GM12878 (cell line): ENCODE results near the gene ZNF775. TPM values are rescaled to one million over a fixed set of nuclear protein-coding genes. Genes with fewer than 3 reads are reported as not detected.

Experiments used
- BCL3 ChIP-seq: IDR thresholded peaks from 2 replicates; pipeline ENCODE4 v1.6.1; 2011; ENCODE audit warnings: borderline replicate concordance, low read depth, mild to moderate bottlenecking, moderate library complexity, low read length; ENCODE audit not compliant: insufficient read depth, poor library complexity, severe bottlenecking
- CREB1 ChIP-seq: IDR thresholded peaks from 2 replicates; pipeline ENCODE4 v1.6.1; 2012; ENCODE audit warnings: low read depth, mild to moderate bottlenecking, inconsistent platforms
- CTCF ChIP-seq, 3 experiments: IDR thresholded peaks in 2 of 3; conservative IDR thresholded peaks in 1 of 3; 2 replicates each; pipeline ENCODE4 v1.5.1; 2011; ENCODE audit warnings: low read depth in 3 of 3, low read length in 3 of 3, mild to moderate bottlenecking in 3 of 3, control low read depth in 2 of 3, moderate library complexity in 2 of 3, inconsistent platforms in 1 of 3, mixed read lengths in 1 of 3; ENCODE audit not compliant: control insufficient read depth in 2 of 3, insufficient read depth in 1 of 3; ENCODE audit errors: extremely low read depth in 1 of 3
- EGR1 ChIP-seq, 2 experiments: IDR thresholded peaks; 1 replicate in 1 of 2; 2 replicates in 1 of 2; pipeline ENCODE4 v1.6.1; 2011 to 2012; ENCODE audit warnings: low read depth in 2 of 2, low read length in 2 of 2, borderline replicate concordance in 1 of 2, mild to moderate bottlenecking in 1 of 2, moderate library complexity in 1 of 2
- FOS ChIP-seq: IDR thresholded peaks from 3 replicates; pipeline ENCODE4 v1.6.1; 2011; ENCODE audit warnings: borderline replicate concordance; ENCODE audit not compliant: insufficient read length; ENCODE audit errors: extremely low read depth
- HCFC1 ChIP-seq: fragments of 150-350 bp; IDR thresholded peaks from 2 replicates; pipeline ENCODE4 v1.6.1; 2014; ENCODE audit warnings: low read length
- MTA3 ChIP-seq: IDR thresholded peaks from 2 replicates; pipeline ENCODE4 v1.6.1; 2012; ENCODE audit warnings: low read length, inconsistent platforms, borderline replicate concordance
- MYB ChIP-seq: fragments of 150-350 bp; IDR thresholded peaks from 2 replicates; pipeline ENCODE4 v1.6.1; 2014; ENCODE audit warnings: mild to moderate bottlenecking, low read depth, low read length, borderline replicate concordance
- NRF1 ChIP-seq: conservative IDR thresholded peaks from 2 replicates; pipeline ENCODE4 v1.6.1; 2011; ENCODE audit warnings: mild to moderate bottlenecking, low read depth, low read length, improper control_type of control experiment
- PAX5 ChIP-seq: IDR thresholded peaks from 2 replicates; pipeline ENCODE4 v1.6.1; 2011; ENCODE audit warnings: low read depth, low read length, borderline replicate concordance
- SMARCA5 ChIP-seq: fragments of 450-650 bp; IDR thresholded peaks from 2 replicates; pipeline ENCODE4 v1.6.1; 2017; ENCODE audit warnings: mild to moderate bottlenecking
- SMC3 ChIP-seq: IDR thresholded peaks from 2 replicates; pipeline ENCODE4 v1.6.1; 2011; ENCODE audit warnings: low read length, improper control_type of control experiment, borderline replicate concordance
- SP1 ChIP-seq: IDR thresholded peaks from one replicate; pipeline ENCODE4 v1.6.1; 2011; ENCODE audit warnings: low read depth, low read length
- ZNF207 ChIP-seq: fragments of 450-650 bp; IDR thresholded peaks from 2 replicates; pipeline ENCODE4 v1.6.1; 2014; ENCODE audit warnings: antibody characterized with exemption, mild to moderate bottlenecking, borderline replicate concordance
- polyA plus RNA-seq, 11 experiments: library from polyadenylated mRNA; depleted of rRNA in 4 of 11; unstranded in 6 of 11; stranded (reverse) in 5 of 11; fragments of >200 nt; fragmentation: Nextera tagmentation in 4 of 11; fragmentation: Illumina TruSeq in 1 of 11; extraction: Ambion mirVana in 4 of 11; extraction: Trizol in 1 of 11; gene quantifications; 1 replicate in 1 of 11; 2 replicates in 10 of 11; pipeline versions ENCODE4 v1.2.1 to v1.2.3, GENCODE V29; 2011 to 2016; ENCODE audit warnings: inconsistent platforms in 2 of 11, missing spikeins in 2 of 11, low read depth in 1 of 11
- total RNA-seq, 4 experiments: library from RNA; depleted of rRNA in 3 of 4; stranded (reverse); fragments of >200 nt in 3 of 4; fragmentation: Illumina TruSeq in 1 of 4; extraction: Trizol in 1 of 4; gene quantifications; 2 replicates each; pipeline versions ENCODE4 v1.2.1 to v1.2.3, GENCODE V29; 2013 to 2021
- TF ChIP-seq, protein P1 (sequence below): fragments of 450-650 bp; IDR thresholded peaks from 2 replicates; pipeline ENCODE4 v1.6.1; 2017; ENCODE audit warnings: mild to moderate bottlenecking, moderate library complexity
- TF ChIP-seq, protein P2 (sequence below): fragments of 450-650 bp; formaldehyde crosslinking; IDR thresholded peaks from 2 replicates; pipeline ENCODE4 v1.4.0; 2020; ENCODE audit warnings: mild to moderate bottlenecking, moderate library complexity
- TF ChIP-seq, protein P3 (sequence below): IDR thresholded peaks from 2 replicates; pipeline ENCODE4 v1.6.1; 2011; ENCODE audit warnings: low read depth, mild to moderate bottlenecking, low read length, moderate library complexity, borderline replicate concordance; ENCODE audit errors: extremely low read depth

The ZNF775 gene
- total and polyA plus RNA-seq, 10 of the 15 experiments (the other 5 are each of a cell fraction or from before 2014, with no cell fraction given): 0.05 to 14.3 (median 2.1) TPM

GRCh38 chr7:150405584-150406311 is 26.6 kb downstream of the ZNF775 start (continued):
- TF ChIP-seq, protein P1, sequence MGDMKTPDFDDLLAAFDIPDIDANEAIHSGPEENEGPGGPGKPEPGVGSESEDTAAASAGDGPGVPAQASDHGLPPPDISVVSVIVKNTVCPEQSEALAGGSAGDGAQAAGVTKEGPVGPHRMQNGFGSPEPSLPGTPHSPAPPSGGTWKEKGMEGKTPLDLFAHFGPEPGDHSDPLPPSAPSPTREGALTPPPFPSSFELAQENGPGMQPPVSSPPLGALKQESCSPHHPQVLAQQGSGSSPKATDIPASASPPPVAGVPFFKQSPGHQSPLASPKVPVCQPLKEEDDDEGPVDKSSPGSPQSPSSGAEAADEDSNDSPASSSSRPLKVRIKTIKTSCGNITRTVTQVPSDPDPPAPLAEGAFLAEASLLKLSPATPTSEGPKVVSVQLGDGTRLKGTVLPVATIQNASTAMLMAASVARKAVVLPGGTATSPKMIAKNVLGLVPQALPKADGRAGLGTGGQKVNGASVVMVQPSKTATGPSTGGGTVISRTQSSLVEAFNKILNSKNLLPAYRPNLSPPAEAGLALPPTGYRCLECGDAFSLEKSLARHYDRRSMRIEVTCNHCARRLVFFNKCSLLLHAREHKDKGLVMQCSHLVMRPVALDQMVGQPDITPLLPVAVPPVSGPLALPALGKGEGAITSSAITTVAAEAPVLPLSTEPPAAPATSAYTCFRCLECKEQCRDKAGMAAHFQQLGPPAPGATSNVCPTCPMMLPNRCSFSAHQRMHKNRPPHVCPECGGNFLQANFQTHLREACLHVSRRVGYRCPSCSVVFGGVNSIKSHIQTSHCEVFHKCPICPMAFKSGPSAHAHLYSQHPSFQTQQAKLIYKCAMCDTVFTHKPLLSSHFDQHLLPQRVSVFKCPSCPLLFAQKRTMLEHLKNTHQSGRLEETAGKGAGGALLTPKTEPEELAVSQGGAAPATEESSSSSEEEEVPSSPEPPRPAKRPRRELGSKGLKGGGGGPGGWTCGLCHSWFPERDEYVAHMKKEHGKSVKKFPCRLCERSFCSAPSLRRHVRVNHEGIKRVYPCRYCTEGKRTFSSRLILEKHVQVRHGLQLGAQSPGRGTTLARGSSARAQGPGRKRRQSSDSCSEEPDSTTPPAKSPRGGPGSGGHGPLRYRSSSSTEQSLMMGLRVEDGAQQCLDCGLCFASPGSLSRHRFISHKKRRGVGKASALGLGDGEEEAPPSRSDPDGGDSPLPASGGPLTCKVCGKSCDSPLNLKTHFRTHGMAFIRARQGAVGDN: peak; percentile 13; the same call in 1 of the 2 replicates
- TF ChIP-seq MTA3 (no peak; the same call in 1 of the 2 replicates), ZNF207 (no peak), FOS (no peak), PAX5 (no peak), NRF1 (no peak), EGR1 (IDR thresholded peaks at IDR 0.05; ENCODE audit: borderline replicate concordance in 1 of 2, low read depth in 2 of 2, low read length in 2 of 2) (no peak), SMARCA5 (0 out of 2 replicates have a peak, but pooled peaks have one; percentile 17), CREB1 (peak; percentile 3; the same call in 1 of the 2 replicates), SP1 (no peak), HCFC1 (no peak), CTCF (IDR thresholded peaks at IDR 0.05 in 2 of 3, conservative IDR thresholded peaks at IDR 0.05 in 1 of 3; ENCODE audit: control insufficient read depth in 2 of 3, extremely low read depth in 1 of 3, insufficient read depth in 1 of 3, low read depth in 3 of 3, low read length in 3 of 3) (peak in 1 of 3 experiments; percentile 0; a peak in 1 of 6 replicates), BCL3 (no peak), SMC3 (no peak), MYB (no peak)
- TF ChIP-seq, protein P2, sequence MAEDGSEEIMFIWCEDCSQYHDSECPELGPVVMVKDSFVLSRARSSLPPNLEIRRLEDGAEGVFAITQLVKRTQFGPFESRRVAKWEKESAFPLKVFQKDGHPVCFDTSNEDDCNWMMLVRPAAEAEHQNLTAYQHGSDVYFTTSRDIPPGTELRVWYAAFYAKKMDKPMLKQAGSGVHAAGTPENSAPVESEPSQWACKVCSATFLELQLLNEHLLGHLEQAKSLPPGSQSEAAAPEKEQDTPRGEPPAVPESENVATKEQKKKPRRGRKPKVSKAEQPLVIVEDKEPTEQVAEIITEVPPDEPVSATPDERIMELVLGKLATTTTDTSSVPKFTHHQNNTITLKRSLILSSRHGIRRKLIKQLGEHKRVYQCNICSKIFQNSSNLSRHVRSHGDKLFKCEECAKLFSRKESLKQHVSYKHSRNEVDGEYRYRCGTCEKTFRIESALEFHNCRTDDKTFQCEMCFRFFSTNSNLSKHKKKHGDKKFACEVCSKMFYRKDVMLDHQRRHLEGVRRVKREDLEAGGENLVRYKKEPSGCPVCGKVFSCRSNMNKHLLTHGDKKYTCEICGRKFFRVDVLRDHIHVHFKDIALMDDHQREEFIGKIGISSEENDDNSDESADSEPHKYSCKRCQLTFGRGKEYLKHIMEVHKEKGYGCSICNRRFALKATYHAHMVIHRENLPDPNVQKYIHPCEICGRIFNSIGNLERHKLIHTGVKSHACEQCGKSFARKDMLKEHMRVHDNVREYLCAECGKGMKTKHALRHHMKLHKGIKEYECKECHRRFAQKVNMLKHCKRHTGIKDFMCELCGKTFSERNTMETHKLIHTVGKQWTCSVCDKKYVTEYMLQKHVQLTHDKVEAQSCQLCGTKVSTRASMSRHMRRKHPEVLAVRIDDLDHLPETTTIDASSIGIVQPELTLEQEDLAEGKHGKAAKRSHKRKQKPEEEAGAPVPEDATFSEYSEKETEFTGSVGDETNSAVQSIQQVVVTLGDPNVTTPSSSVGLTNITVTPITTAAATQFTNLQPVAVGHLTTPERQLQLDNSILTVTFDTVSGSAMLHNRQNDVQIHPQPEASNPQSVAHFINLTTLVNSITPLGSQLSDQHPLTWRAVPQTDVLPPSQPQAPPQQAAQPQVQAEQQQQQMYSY (CRISPR knock-in tag): no peak
- TF ChIP-seq, protein P3, sequence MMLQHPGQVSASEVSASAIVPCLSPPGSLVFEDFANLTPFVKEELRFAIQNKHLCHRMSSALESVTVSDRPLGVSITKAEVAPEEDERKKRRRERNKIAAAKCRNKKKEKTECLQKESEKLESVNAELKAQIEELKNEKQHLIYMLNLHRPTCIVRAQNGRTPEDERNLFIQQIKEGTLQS: no peak
